ENCODE results near the gene MYO18A. TPM values are rescaled to one million over a fixed set of nuclear protein-coding genes. Genes with fewer than 3 reads are reported as not detected.

MYO18A gene
- total RNA-seq, 1 donor from 2014 or later: 26.7 TPM

DNA sequence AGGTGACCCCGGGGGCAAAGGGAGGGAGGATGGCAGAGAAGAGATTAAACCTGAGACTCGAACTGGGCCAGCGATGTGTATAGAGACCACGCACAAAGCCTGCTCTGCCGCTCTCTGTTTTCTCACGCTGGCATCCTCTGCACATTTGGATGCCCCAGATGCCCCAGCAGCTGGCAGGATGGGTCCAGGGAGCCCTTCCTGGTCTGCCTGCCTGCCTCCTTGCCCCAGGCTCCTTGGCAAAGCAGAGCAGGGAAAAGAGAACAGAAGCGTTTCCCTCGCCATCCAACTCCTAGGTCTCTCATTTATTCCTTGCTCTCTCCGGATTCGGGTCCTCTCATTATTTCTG lies 142.5 kb downstream of the MYO18A start:
- DNase-seq (ENCODE audit: low read depth in 2 of 2): no peak

GRCh38 chr17:29036584-29036983 lies 143.6 kb downstream of the MYO18A start:
- no peak for DNase-seq (ENCODE audit: low read depth in 2 of 2)

GRCh38 chr17:29034510-29034909 lies 145.7 kb downstream of the MYO18A start:
- no peak for DNase-seq (ENCODE audit: low read depth in 2 of 2)

GRCh38 chr17:29032857-29033197 lies 147.4 kb downstream of the MYO18A start:
- no peak for DNase-seq (ENCODE audit: low read depth in 2 of 2)

DNA sequence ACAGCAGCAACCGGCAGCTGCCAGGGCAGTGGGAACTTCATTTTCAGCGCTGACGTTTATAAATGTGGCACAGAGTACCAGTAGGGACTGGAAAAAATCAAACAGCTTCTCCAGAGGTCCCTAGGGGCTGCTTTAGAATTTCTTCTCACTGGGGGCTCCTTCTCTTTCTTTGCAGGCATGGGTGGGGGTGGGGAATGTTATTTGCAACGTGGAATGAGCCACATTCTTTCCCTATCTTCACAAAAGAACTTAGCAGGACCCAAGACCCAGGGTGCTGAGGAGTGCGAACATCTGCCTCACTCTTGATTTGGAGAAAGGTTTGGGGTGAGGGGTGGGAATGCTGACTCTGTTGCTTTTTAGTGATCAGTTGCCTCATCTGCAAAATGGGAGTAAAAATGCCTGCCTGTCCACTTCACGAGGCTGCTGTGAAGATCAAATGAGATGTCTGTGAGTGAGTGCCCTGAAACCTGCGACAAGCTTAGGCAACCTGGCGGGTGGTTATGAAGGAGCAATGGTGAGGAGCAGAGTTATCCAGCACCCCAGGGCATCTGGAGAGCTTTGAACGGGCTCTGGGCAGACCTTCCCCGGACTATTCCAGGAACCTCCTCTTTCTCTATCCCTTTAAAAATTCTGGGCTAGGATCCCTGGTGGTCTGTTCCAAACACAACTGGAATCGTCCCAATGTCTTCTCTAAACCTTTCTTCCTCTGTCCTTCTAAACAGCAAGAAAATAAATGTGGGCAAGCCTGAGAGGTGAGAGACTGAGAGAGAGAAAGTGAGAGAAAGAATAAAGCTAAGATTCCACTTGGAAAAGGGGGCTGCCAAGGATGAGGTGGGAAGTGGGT lies 148.0 kb downstream of the MYO18A start:
- no peak for DNase-seq (ENCODE audit: low read depth in 2 of 2)

GRCh38 chr17:29031488-29031887 lies 148.7 kb downstream of the MYO18A start:
- no peak for DNase-seq (ENCODE audit: low read depth in 2 of 2)

GRCh38 chr17:29024316-29024952 lies 155.8 kb downstream of the MYO18A start:
- no peak for DNase-seq (ENCODE audit: low read depth in 2 of 2)

- DNase-seq (ENCODE audit: low read depth in 2 of 2): no peak
Observed at GRCh38 chr17:29022074-29022473, 158.1 kb downstream of the MYO18A start.

DNA sequence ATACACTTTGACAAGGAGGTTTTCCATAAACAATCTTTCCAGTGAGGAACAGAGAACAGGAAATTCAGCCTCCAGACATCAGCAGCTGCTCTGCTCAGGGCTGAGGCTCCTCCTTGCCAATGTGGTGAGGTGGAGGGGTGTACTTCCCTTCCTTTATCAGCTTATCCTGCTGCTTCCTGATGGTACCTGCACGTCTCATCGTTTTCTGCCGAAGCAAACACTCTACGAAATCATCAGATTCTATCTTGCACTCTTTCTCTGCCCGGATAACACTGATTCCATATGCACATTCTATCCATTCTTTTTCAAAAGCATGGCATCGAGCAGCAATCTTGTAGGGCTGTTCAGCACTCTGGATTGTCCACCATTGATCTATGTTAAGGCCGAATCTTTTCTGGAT lies 159.0 kb downstream of the MYO18A start:
- no peak for DNase-seq (ENCODE audit: low read depth in 2 of 2)

Other genes with a start within 250 kb of the MYO18A start
- 4.4 and 9.0 TPM in 2 replicates for gene PHF12, start 228.9 kb downstream of the MYO18A start, total RNA-seq
- gene SEZ6, start 174.4 kb downstream of the MYO18A start, total RNA-seq: not detected in 2 replicates
- gene PIPOX, start 137.3 kb downstream of the MYO18A start, total RNA-seq: 1.1 and 1.2 TPM in 2 replicates
- not detected in 2 replicates for gene CRYBA1, start 66.5 kb upstream of the MYO18A start, total RNA-seq
- gene NUFIP2, start 113.8 kb upstream of the MYO18A start, total RNA-seq: 24.9 and 31.1 TPM in 2 replicates
- 40.6 and 46.5 TPM in 2 replicates for gene TAOK1, start 210.0 kb upstream of the MYO18A start, total RNA-seq

Data from dermis microvascular lymphatic vessel endothelial cell (primary cell).